A549 treated with RU486 at 1 μM for 4 hours (cell line): ENCODE results near the gene RAB1B. TPM values are rescaled to one million over a fixed set of nuclear protein-coding genes. Genes with fewer than 3 reads are reported as not detected.

ENCODE experiments used
- total RNA-seq: library from RNA; stranded (reverse); fragments of 200-300 nt; extraction: Qiagen RNA extraction; gene quantifications from 5 replicates; pipeline ENCODE4 v1.2.3, GENCODE V29; 2022; ENCODE audit warnings: low read depth

Gene RAB1B
- 124 to 152 TPM (median 145 TPM) in 5 replicates for total RNA-seq

GRCh38 chr11:66268244-66268951, at the start of gene RAB1B:
TSS of gene RAB1B (plus strand) at chr11:66268639. CDS start at chr11:66268680, 41 bp downstream.

GRCh38 chr11:66277471-66278362, 9.3 kb downstream of the RAB1B start, which contains the start of gene CNIH2:
TSS of gene CNIH2 (plus strand) at chr11:66278175. CDS start at chr11:66278457, 282 bp downstream.

GRCh38 chr11:66288671-66289547, 20.5 kb downstream of the RAB1B start, which contains the start of gene YIF1A:
TSS of gene YIF1A (minus strand) at chr11:66289143. CDS start at chr11:66288985, 158 bp downstream.

GRCh38 chr11:66291706-66292542, 23.5 kb downstream of the RAB1B start, which contains the start of gene TMEM151A:
TSS of gene TMEM151A (plus strand) at chr11:66291894. CDS start at chr11:66292014, 120 bp downstream.

GRCh38 chr11:66316849-66317251, 48.4 kb downstream of the RAB1B start, which contains the start of gene CD248:
TSS of gene CD248 (minus strand) at chr11:66317044. CDS start at chr11:66317027, 17 bp downstream.

Other genes with a start within 250 kb of the RAB1B start
- gene CATSPER1, start 242.2 kb upstream of the RAB1B start, total RNA-seq, result 0.94 to 2.0 TPM (median 1.7 TPM) in 5 replicates
- not detected in 5 replicates for gene GAL3ST3, start 219.5 kb upstream of the RAB1B start, total RNA-seq
- 168 to 198 TPM (median 172 TPM) in 5 replicates for gene SF3B2, start 216.3 kb upstream of the RAB1B start, total RNA-seq
- gene PACS1, start 198.4 kb upstream of the RAB1B start, total RNA-seq, result 48.7 to 80.4 TPM (median 65.1 TPM) in 5 replicates
- gene KLC2, start 10.9 kb upstream of the RAB1B start, total RNA-seq, result 38.0 to 47.4 TPM (median 45.0 TPM) in 5 replicates
- 1.4 to 3.7 TPM (median 2.9 TPM) in 5 replicates for gene CNIH2, start 9.5 kb downstream of the RAB1B start, total RNA-seq
- gene YIF1A, start 20.5 kb downstream of the RAB1B start, total RNA-seq, result 88.2 to 117 TPM (median 116 TPM) in 5 replicates
- gene TMEM151A, start 23.3 kb downstream of the RAB1B start, total RNA-seq, result 1.6 to 4.3 TPM (median 3.9 TPM) in 5 replicates
- gene CD248, start 48.4 kb downstream of the RAB1B start, total RNA-seq, result 0.05 TPM in 1 of 5 replicates, not detected in the others
- gene RIN1, start 67.8 kb downstream of the RAB1B start, total RNA-seq, result 26.8 to 43.4 TPM (median 39.3 TPM) in 5 replicates
- gene BRMS1, start 76.5 kb downstream of the RAB1B start, total RNA-seq, result 77.8 to 106 TPM (median 89.7 TPM) in 5 replicates
- gene B4GAT1, start 79.0 kb downstream of the RAB1B start, total RNA-seq, result 13.2 to 19.8 TPM (median 18.8 TPM) in 5 replicates
- gene SLC29A2, start 103.1 kb downstream of the RAB1B start, total RNA-seq, result 2.6 to 5.4 TPM (median 4.9 TPM) in 5 replicates
- gene NPAS4, start 152.4 kb downstream of the RAB1B start, total RNA-seq, result not detected in 5 replicates
- gene MRPL11, start 170.2 kb downstream of the RAB1B start, total RNA-seq, result 87.3 to 129 TPM (median 112 TPM) in 5 replicates
- 4.3 to 6.6 TPM (median 5.7 TPM) in 5 replicates for gene PELI3, start 198.3 kb downstream of the RAB1B start, total RNA-seq
- 48.5 to 54.5 TPM (median 51.5 TPM) in 5 replicates for gene DPP3, start 211.8 kb downstream of the RAB1B start, total RNA-seq
- 8.5 to 11.3 TPM (median 9.7 TPM) in 5 replicates for gene BBS1, start 242.0 kb downstream of the RAB1B start, total RNA-seq